ENCODE measurements around the gene ZNF853.

Gene ZNF853

GRCh38 chr7:6590645-6591110 is 24.7 kb upstream of the ZNF853 start:
- no peak overlapping the region for H3K27ac ChIP-seq
- TF ChIP-seq EZH2 (IDR thresholded peaks at IDR 0.05), result no peak
- TF ChIP-seq FOXP2 (optimal IDR thresholded peaks at IDR 0.05; ENCODE audit: control extremely low read depth, extremely low read length, insufficient read depth), result no peak
- TF ChIP-seq POLR2AphosphoS5 (IDR thresholded peaks at IDR 0.05; ENCODE audit: borderline replicate concordance, low read depth, low read length), result no peak
- no peak for DNase-seq (ENCODE audit: low read depth, low spot score)
- H3K9me3 ChIP-seq (ENCODE audit: low read depth, low read length), result no peaks in the 10 kb centered on the region
- H3K9ac ChIP-seq (ENCODE audit: insufficient read length), result peak overlapping the region; percentile 88
- H3K4me3 ChIP-seq, result peak overlapping the region; percentile 96
- H3K36me3 ChIP-seq (ENCODE audit: insufficient read depth, low read length), result peaks cover 24% of the 10 kb centered on the region; the same call in 1 of the 2 replicates

- DNase-seq (ENCODE audit: low read depth, low spot score), result no peak
- H3K4me3 ChIP-seq, result no peak overlapping the region
- H3K27ac ChIP-seq, result no peak overlapping the region
- H3K36me3 ChIP-seq (ENCODE audit: insufficient read depth, low read length), result peaks cover 35% of the 10 kb centered on the region
- no peak for TF ChIP-seq EZH2 (IDR thresholded peaks at IDR 0.05)
- TF ChIP-seq FOXP2 (optimal IDR thresholded peaks at IDR 0.05; ENCODE audit: control extremely low read depth, extremely low read length, insufficient read depth), result no peak
- no peak for TF ChIP-seq POLR2AphosphoS5 (IDR thresholded peaks at IDR 0.05; ENCODE audit: borderline replicate concordance, low read depth, low read length)
- H3K9me3 ChIP-seq (ENCODE audit: low read depth, low read length), result no peaks in the 10 kb centered on the region
- no peak overlapping the region for H3K9ac ChIP-seq (ENCODE audit: insufficient read length)
Measured at GRCh38 chr7:6600093-6600492, 15.3 kb upstream of the ZNF853 start.

- TF ChIP-seq FOXP2 (optimal IDR thresholded peaks at IDR 0.05; ENCODE audit: control extremely low read depth, extremely low read length, insufficient read depth) (no peak), EZH2 (IDR thresholded peaks at IDR 0.05) (no peak), POLR2AphosphoS5 (IDR thresholded peaks at IDR 0.05; ENCODE audit: borderline replicate concordance, low read depth, low read length) (no peak)
- peaks cover 14% of the 10 kb centered on the region for H3K36me3 ChIP-seq (ENCODE audit: insufficient read depth, low read length)
- H3K27ac ChIP-seq, result no peak overlapping the region
- no peak overlapping the region for H3K4me3 ChIP-seq
- DNase-seq (ENCODE audit: low read depth, low spot score), result no peak
- no peak overlapping the region for H3K9ac ChIP-seq (ENCODE audit: insufficient read length)
- H3K9me3 ChIP-seq (ENCODE audit: low read depth, low read length), result no peaks in the 10 kb centered on the region
Measured at GRCh38 chr7:6604458-6604857, 11.0 kb upstream of the ZNF853 start.

GRCh38 chr7:6606866-6607583 is 8.4 kb upstream of the ZNF853 start:
- TF ChIP-seq FOXP2 (optimal IDR thresholded peaks at IDR 0.05; ENCODE audit: control extremely low read depth, extremely low read length, insufficient read depth) (no peak), POLR2AphosphoS5 (IDR thresholded peaks at IDR 0.05; ENCODE audit: borderline replicate concordance, low read depth, low read length) (no peak), EZH2 (IDR thresholded peaks at IDR 0.05) (no peak)
- DNase-seq (ENCODE audit: low read depth, low spot score), result no peak
- no peak overlapping the region for H3K27ac ChIP-seq
- H3K9ac ChIP-seq (ENCODE audit: insufficient read length), result no peak overlapping the region
- peaks cover 9% of the 10 kb centered on the region for H3K36me3 ChIP-seq (ENCODE audit: insufficient read depth, low read length)
- no peaks in the 10 kb centered on the region for H3K9me3 ChIP-seq (ENCODE audit: low read depth, low read length)
- H3K4me3 ChIP-seq, result no peak overlapping the region

GRCh38 chr7:6607651-6608051 is 7.8 kb upstream of the ZNF853 start:
- no peak for DNase-seq (ENCODE audit: low read depth, low spot score)
- H3K36me3 ChIP-seq (ENCODE audit: insufficient read depth, low read length), result peaks cover 3% of the 10 kb centered on the region

GRCh38 chr7:6608081-6608480 is 7.3 kb upstream of the ZNF853 start:
- DNase-seq (ENCODE audit: low read depth, low spot score), result no peak
- H3K9ac ChIP-seq (ENCODE audit: insufficient read length), result no peak overlapping the region
- no peaks in the 10 kb centered on the region for H3K36me3 ChIP-seq (ENCODE audit: insufficient read depth, low read length)
- H3K4me3 ChIP-seq, result no peak overlapping the region
- H3K27ac ChIP-seq, result no peak overlapping the region
- no peaks in the 10 kb centered on the region for H3K9me3 ChIP-seq (ENCODE audit: low read depth, low read length)
- no peak for TF ChIP-seq FOXP2 (optimal IDR thresholded peaks at IDR 0.05; ENCODE audit: control extremely low read depth, extremely low read length, insufficient read depth)
- TF ChIP-seq EZH2 (IDR thresholded peaks at IDR 0.05), result no peak
- TF ChIP-seq POLR2AphosphoS5 (IDR thresholded peaks at IDR 0.05; ENCODE audit: borderline replicate concordance, low read depth, low read length), result no peak

More at GRCh38 chr7:6607651-6608051, 7.8 kb upstream of the ZNF853 start:
- H3K27ac ChIP-seq, result no peak overlapping the region
- TF ChIP-seq POLR2AphosphoS5 (IDR thresholded peaks at IDR 0.05; ENCODE audit: borderline replicate concordance, low read depth, low read length), result no peak
- TF ChIP-seq EZH2 (IDR thresholded peaks at IDR 0.05), result no peak
- no peak for TF ChIP-seq FOXP2 (optimal IDR thresholded peaks at IDR 0.05; ENCODE audit: control extremely low read depth, extremely low read length, insufficient read depth)
- H3K9me3 ChIP-seq (ENCODE audit: low read depth, low read length), result no peaks in the 10 kb centered on the region
- no peak overlapping the region for H3K4me3 ChIP-seq
- H3K9ac ChIP-seq (ENCODE audit: insufficient read length), result no peak overlapping the region

- Histone ChIP-seq H3K4me3 (no peak overlapping the region), H3K36me3 (ENCODE audit: insufficient read depth, low read length) (no peaks in the 10 kb centered on the region), H3K9me3 (ENCODE audit: low read depth, low read length) (no peaks in the 10 kb centered on the region), H3K9ac (ENCODE audit: insufficient read length) (no peak overlapping the region), H3K27ac (no peak overlapping the region)
- TF ChIP-seq EZH2 (IDR thresholded peaks at IDR 0.05) (no peak), POLR2AphosphoS5 (IDR thresholded peaks at IDR 0.05; ENCODE audit: borderline replicate concordance, low read depth, low read length) (no peak), FOXP2 (optimal IDR thresholded peaks at IDR 0.05; ENCODE audit: control extremely low read depth, extremely low read length, insufficient read depth) (no peak)
- DNase-seq (ENCODE audit: low read depth, low spot score), result no peak
Measured at GRCh38 chr7:6608794-6609193, 6.6 kb upstream of the ZNF853 start.

- Histone ChIP-seq H3K27ac (no peak overlapping the region), H3K36me3 (ENCODE audit: insufficient read depth, low read length) (no peaks in the 10 kb centered on the region), H3K9me3 (ENCODE audit: low read depth, low read length) (no peaks in the 10 kb centered on the region), H3K9ac (ENCODE audit: insufficient read length) (no peak overlapping the region), H3K4me3 (no peak overlapping the region)
- DNase-seq (ENCODE audit: low read depth, low spot score), result no peak
- TF ChIP-seq FOXP2 (optimal IDR thresholded peaks at IDR 0.05; ENCODE audit: control extremely low read depth, extremely low read length, insufficient read depth) (no peak), POLR2AphosphoS5 (IDR thresholded peaks at IDR 0.05; ENCODE audit: borderline replicate concordance, low read depth, low read length) (no peak), EZH2 (IDR thresholded peaks at IDR 0.05) (no peak)
Measured at GRCh38 chr7:6612819-6613218, 2.6 kb upstream of the ZNF853 start.

Measured in SK-N-MC (cell line).